Measurements from ENCODE around the gene TRIM17. TPM values are rescaled to one million over a fixed set of nuclear protein-coding genes. Genes with fewer than 3 reads are reported as not detected.

TRIM17 gene
- 0.16 and 0.27 TPM in 2 replicates for polyA plus RNA-seq (2011; rRNA removed)
- polyA minus RNA-seq (2011; rRNA and poly(A)+ RNA removed), result 0.52 and 0.92 TPM in 2 replicates

- POLR2A ChIA-PET, result no interaction called here
- peak; percentile 37 for TF ChIP-seq CTCF (IDR thresholded peaks at IDR 0.05; ENCODE audit: low read depth, low read length)
- Histone ChIP-seq H3K9me3 (ENCODE audit: control insufficient read depth, insufficient read depth, low read length) (no peaks in the 10 kb centered on the region; the same call in 1 of the 2 replicates), H3K4me3 (ENCODE audit: low read depth, low read length) (peak within 1 kb of the TSS; percentile 52), H3K27ac (ENCODE audit: low read depth, low read length) (no peak within 1 kb of the TSS), H3K27me3 (ENCODE audit: control insufficient read depth, insufficient read depth, low read length) (peaks cover 6% of the 10 kb centered on the region)
- DNase-seq (ENCODE audit: low read depth, low spot score), result no peak
- CTCF ChIA-PET, result no interaction called here
Measured at GRCh38 chr1:228416217-228416933, at the start of gene TRIM17. TSS of gene TRIM17 (minus strand) at chr1:228416861. CDS start at chr1:228415072, 1,789 bp downstream.

GRCh38 chr1:228465571-228466146, 49.0 kb upstream of the TRIM17 start:
- H3K27ac ChIP-seq (ENCODE audit: low read depth, low read length), result no peak overlapping the region
- peaks cover 4% of the 10 kb centered on the region; the same call in 1 of the 2 replicates for H3K9me3 ChIP-seq (ENCODE audit: control insufficient read depth, insufficient read depth, low read length)
- ChIA-PET POLR2A (no interaction called here), CTCF (interaction anchor here (1.2 to 1.5 kb wide), 2 partner anchors 8 to 35 kb away, joined by 3 to 4 read pairs; no protein-coding TSS in a partner anchor)
- H3K4me3 ChIP-seq (ENCODE audit: low read depth, low read length), result no peak overlapping the region
- peaks cover 40% of the 10 kb centered on the region for H3K27me3 ChIP-seq (ENCODE audit: control insufficient read depth, insufficient read depth, low read length)
- no peak for TF ChIP-seq CTCF (IDR thresholded peaks at IDR 0.05; ENCODE audit: low read depth, low read length)
- no peak for DNase-seq (ENCODE audit: low read depth, low spot score)

GRCh38 chr1:228465141-228465540, 48.5 kb upstream of the TRIM17 start:
- Histone ChIP-seq H3K9me3 (ENCODE audit: control insufficient read depth, insufficient read depth, low read length) (peaks cover 4% of the 10 kb centered on the region; the same call in 1 of the 2 replicates), H3K4me3 (ENCODE audit: low read depth, low read length) (peak overlapping the region; percentile 63), H3K27ac (ENCODE audit: low read depth, low read length) (no peak overlapping the region), H3K27me3 (ENCODE audit: control insufficient read depth, insufficient read depth, low read length) (peaks cover 37% of the 10 kb centered on the region)
- CTCF ChIA-PET, result interaction anchor here (0.9 to 1.5 kb wide), 3 partner anchors 8 to 251 kb away, joined by 3 to 4 read pairs (median 3); no protein-coding TSS in a partner anchor
- TF ChIP-seq CTCF (IDR thresholded peaks at IDR 0.05; ENCODE audit: low read depth, low read length), result no peak
- POLR2A ChIA-PET, result no interaction called here
- no peak for DNase-seq (ENCODE audit: low read depth, low spot score)

GRCh38 chr1:228464487-228464983, 47.9 kb upstream of the TRIM17 start:
- TF ChIP-seq CTCF (IDR thresholded peaks at IDR 0.05; ENCODE audit: low read depth, low read length), result no peak
- no peak overlapping the region for H3K27ac ChIP-seq (ENCODE audit: low read depth, low read length)
- H3K27me3 ChIP-seq (ENCODE audit: control insufficient read depth, insufficient read depth, low read length), result peaks cover 32% of the 10 kb centered on the region
- ChIA-PET POLR2A (interaction anchor here (0.7 kb wide), 1 partner anchor 22 kb away, joined by 3 read pairs; no protein-coding TSS in a partner anchor), CTCF (interaction anchor here (0.9 to 1.5 kb wide), 3 partner anchors 9 to 251 kb away, joined by 3 to 4 read pairs (median 3); no protein-coding TSS in a partner anchor)
- peaks cover 1% of the 10 kb centered on the region; the same call in 1 of the 2 replicates for H3K9me3 ChIP-seq (ENCODE audit: control insufficient read depth, insufficient read depth, low read length)
- DNase-seq (ENCODE audit: low read depth, low spot score), result peak; percentile 61
- H3K4me3 ChIP-seq (ENCODE audit: low read depth, low read length), result peak overlapping the region; percentile 63
